ENCODE results near the gene CNTLN. TPM values are rescaled to one million over a fixed set of nuclear protein-coding genes. Genes with fewer than 3 reads are reported as not detected.

Gene CNTLN
- total and polyA plus RNA-seq, 9 of the 15 experiments (the other 6 are each of a cell fraction or from before 2014, with no cell fraction given), result 0.08 TPM; not detected in 8

DNA sequence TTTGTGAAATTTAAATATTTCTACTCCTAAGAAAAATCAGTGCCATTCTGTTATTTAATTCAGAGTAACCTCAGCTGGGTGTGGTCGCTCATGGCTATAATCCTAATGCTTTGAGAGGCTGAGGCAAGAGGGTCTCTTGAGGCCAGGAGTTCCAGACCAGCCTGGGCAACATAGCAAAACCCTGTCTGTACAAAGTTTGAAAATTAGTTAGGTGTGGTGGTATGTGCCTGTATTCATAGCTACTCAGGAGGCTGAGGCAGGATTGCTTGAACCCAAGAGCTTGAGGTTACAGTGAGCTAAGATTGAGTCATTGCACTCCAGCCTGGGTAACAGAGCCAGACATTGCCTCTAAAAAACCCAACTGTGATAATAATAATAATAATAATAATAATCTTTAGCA is 44.8 kb upstream of the CNTLN start:
- FAIRE-seq, result no peak
- intact Hi-C loops (cut with micrococcal nuclease), result no loop called here

DNA sequence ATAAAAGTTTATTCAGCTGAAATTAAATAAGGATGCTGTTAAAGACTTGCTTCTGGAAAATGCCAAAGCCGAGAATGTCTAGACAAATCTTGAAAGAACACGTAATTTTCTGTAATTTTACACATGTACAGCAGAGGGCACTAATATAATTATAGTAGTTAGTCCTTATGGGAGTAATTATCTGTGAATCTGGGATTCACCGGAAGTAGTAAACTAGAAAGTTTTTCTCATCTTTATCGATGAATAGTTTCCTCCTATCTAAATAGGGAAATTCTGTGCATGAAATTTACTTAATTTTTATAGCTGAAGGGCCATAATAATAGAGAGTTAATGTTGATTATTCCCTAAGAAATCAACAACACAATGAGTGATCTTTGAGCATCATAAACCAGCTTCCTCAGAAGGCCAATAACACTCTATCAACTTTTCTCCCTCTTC is 18.4 kb upstream of the CNTLN start:
- H3K9me3 ChIP-seq (replicated peaks; ENCODE audit: control insufficient read depth, insufficient read depth, low read depth, low read length), result no peaks in the 10 kb centered on the region
- no peak for ATAC-seq
- no peak overlapping the region for H3K9ac ChIP-seq (ENCODE audit: insufficient read depth in 1 of 2, low read depth in 2 of 2, low read length in 2 of 2)
- ChIA-PET POLR2A (no interaction called here), CTCF (ENCODE audit: low intra/inter-chr PET ratio) (no interaction called here)
- no peak for FAIRE-seq
- H3K36me3 ChIP-seq (ENCODE audit: control insufficient read depth, insufficient read depth, low read length), result no peaks in the 10 kb centered on the region
- H3K27ac ChIP-seq (ENCODE audit: extremely low read depth, low read depth, low read length), result no peak overlapping the region
- TF ChIP-seq PRDM10 (IDR thresholded peaks at IDR 0.05; ENCODE audit: partially characterized antibody) (no peak), HDAC6 (IDR thresholded peaks at IDR 0.05; ENCODE audit: low read depth, low read length) (no peak), SMAD4 (CRISPR knock-in tag; conservative IDR thresholded peaks at IDR 0.05) (no peak), FOXK2 (conservative IDR thresholded peaks at IDR 0.05 in 1 of 2, IDR thresholded peaks at IDR 0.05 in 1 of 2; ENCODE audit: low read depth in 2 of 2) (no peak), MED1 (CRISPR knock-in tag; IDR thresholded peaks at IDR 0.05; ENCODE audit: borderline replicate concordance) (no peak), SNRNP70 (optimal IDR thresholded peaks at IDR 0.05; ENCODE audit: low read depth, low read length) (no peak), CHD4 (IDR thresholded peaks at IDR 0.05; ENCODE audit: insufficient read depth, insufficient replicate concordance, low read depth, low read length, poor library complexity, severe bottlenecking) (no peak), ZNF324 (CRISPR knock-in tag; IDR thresholded peaks at IDR 0.05) (no peak), SIN3B (IDR thresholded peaks at IDR 0.05; ENCODE audit: low read depth) (no peak), RBM17 (IDR thresholded peaks at IDR 0.05; ENCODE audit: borderline replicate concordance, low read depth, low read length) (no peak), STAT5B (CRISPR knock-in tag; IDR thresholded peaks at IDR 0.05) (no peak)
- no peak overlapping the region for H2AFZ ChIP-seq (ENCODE audit: low read depth, low read length)
- in situ Hi-C loops (cut with MboI), result no loop called here
- H3K9me1 ChIP-seq (ENCODE audit: control insufficient read depth, insufficient read depth, low read length), result no peaks in the 10 kb centered on the region
- intact Hi-C loops (cut with micrococcal nuclease), result no loop called here
- peak in 1 of 4 experiments; percentile 6 for DNase-seq (ENCODE audit: extremely low read depth in 1 of 4, low spot score in 3 of 4)
- no peaks in the 10 kb centered on the region for H3K27me3 ChIP-seq (ENCODE audit: control insufficient read depth in 2 of 2, insufficient read depth in 2 of 2, low read length in 2 of 2)
- BruUV-seq (replicated peaks), result no TSS peak
- no peaks in the 10 kb centered on the region for H3K4me1 ChIP-seq (replicated peaks in 1 of 2; ENCODE audit: control insufficient read depth in 2 of 2, insufficient read depth in 2 of 2, low read length in 2 of 2)
- WGBS (ENCODE audit: insufficient coverage, low coverage, missing lambda C conversion rate), result 6% methylated on average over 4 of the region's 4 CpGs
- H3K4me2 ChIP-seq (ENCODE audit: insufficient read depth, low read length), result no peak overlapping the region
- H3K4me3 ChIP-seq, result no peak overlapping the region
- no peaks in the 10 kb centered on the region for H3K79me2 ChIP-seq (ENCODE audit: control insufficient read depth, insufficient read depth, low read length)
- no peaks in the 10 kb centered on the region for H4K20me1 ChIP-seq (replicated peaks; ENCODE audit: control insufficient read depth, insufficient read depth, low read length)

More for the DNA sequence above, 44.8 kb upstream of the CNTLN start:
- Histone ChIP-seq H3K4me3 (no peak overlapping the region), H3K9ac (ENCODE audit: insufficient read depth in 1 of 2, low read depth in 2 of 2, low read length in 2 of 2) (no peak overlapping the region), H3K4me2 (ENCODE audit: insufficient read depth, low read length) (no peak overlapping the region), H3K27ac (ENCODE audit: extremely low read depth, low read depth, low read length) (no peak overlapping the region), H3K9me3 (replicated peaks; ENCODE audit: control insufficient read depth, insufficient read depth, low read depth, low read length) (no peaks in the 10 kb centered on the region), H3K36me3 (ENCODE audit: control insufficient read depth, insufficient read depth, low read length) (no peaks in the 10 kb centered on the region), H3K9me1 (ENCODE audit: control insufficient read depth, insufficient read depth, low read length) (no peaks in the 10 kb centered on the region), H3K27me3 (ENCODE audit: control insufficient read depth in 2 of 2, insufficient read depth in 2 of 2, low read length in 2 of 2) (no peaks in the 10 kb centered on the region), H4K20me1 (replicated peaks; ENCODE audit: control insufficient read depth, insufficient read depth, low read length) (no peaks in the 10 kb centered on the region), H3K79me2 (ENCODE audit: control insufficient read depth, insufficient read depth, low read length) (no peaks in the 10 kb centered on the region), H3K4me1 (replicated peaks in 1 of 2; ENCODE audit: control insufficient read depth in 2 of 2, insufficient read depth in 2 of 2, low read length in 2 of 2) (no peaks in the 10 kb centered on the region), H2AFZ (ENCODE audit: low read depth, low read length) (no peak overlapping the region)
- ATAC-seq, result no peak
- ChIA-PET CTCF (ENCODE audit: low intra/inter-chr PET ratio) (no interaction called here), POLR2A (no interaction called here)
- no TSS peak for BruUV-seq (replicated peaks)
- in situ Hi-C loops (cut with MboI), result no loop called here
- TF ChIP-seq SAFB2 (IDR thresholded peaks at IDR 0.05; ENCODE audit: borderline replicate concordance, low read depth, low read length, severe bottlenecking), result no peak
- no peak for TF ChIP-seq FOXJ2 (tag; IDR thresholded peaks at IDR 0.05)
- DNase-seq (ENCODE audit: extremely low read depth in 1 of 4, low spot score in 3 of 4), result no peak
- 0% methylated on average over 1 of the region's 1 CpG for WGBS (ENCODE audit: insufficient coverage, low coverage, missing lambda C conversion rate)
